Measurements from ENCODE around the gene SYT7.
A peak's percentile ranks its signal among the peaks of the same experiment; 100 is the strongest.

The SYT7 gene

GRCh38 chr11:61534025-61534932 lies 46.6 kb downstream of the SYT7 start:
- DNase-seq, result no peak

GRCh38 chr11:61533401-61533800 lies 47.5 kb downstream of the SYT7 start:
- DNase-seq, result no peak

- no peak for DNase-seq
These were observed 47.9 kb downstream of the SYT7 start for GRCh38 chr11:61533039-61533375.

- peak; percentile 60 for DNase-seq
These were observed 48.5 kb downstream of the SYT7 start for GRCh38 chr11:61532134-61533038.

GRCh38 chr11:61531044-61531443 lies 49.8 kb downstream of the SYT7 start:
- DNase-seq, result no peak

- no peak for DNase-seq
These were observed 51.2 kb downstream of the SYT7 start for GRCh38 chr11:61529537-61530225.

- no peak for DNase-seq
These were observed 52.8 kb downstream of the SYT7 start for GRCh38 chr11:61528114-61528513.

- DNase-seq, result no peak
These were observed 53.7 kb downstream of the SYT7 start for GRCh38 chr11:61526956-61527731.

GRCh38 chr11:61526229-61526628 lies 54.6 kb downstream of the SYT7 start:
- DNase-seq, result no peak

- no peak for DNase-seq
These were observed 55.8 kb downstream of the SYT7 start for GRCh38 chr11:61524963-61525587.

GRCh38 chr11:61524446-61524845 lies 56.4 kb downstream of the SYT7 start:
- no peak for DNase-seq

GRCh38 chr11:61522881-61523280 lies 58.0 kb downstream of the SYT7 start:
- no peak for DNase-seq

GRCh38 chr11:61518032-61518795 lies 62.7 kb downstream of the SYT7 start:
- DNase-seq, result no peak

GRCh38 chr11:61516675-61517572 lies 64.0 kb downstream of the SYT7 start:
- DNase-seq, result peak; percentile 57

- peak; percentile 44 for DNase-seq
These were observed 64.7 kb downstream of the SYT7 start for GRCh38 chr11:61516191-61516590.

GRCh38 chr11:61515686-61516085 lies 65.2 kb downstream of the SYT7 start:
- DNase-seq, result no peak

GRCh38 chr11:61514050-61514917 lies 66.6 kb downstream of the SYT7 start:
- no peak for DNase-seq

GRCh38 chr11:61513143-61513765 lies 67.6 kb downstream of the SYT7 start:
- no peak for DNase-seq

- DNase-seq, result no peak
These were observed 68.4 kb downstream of the SYT7 start for GRCh38 chr11:61512435-61512834.
